GM10266 (cell line): ENCODE results near the gene PPT2.
"Not testable (repeated sequence)": the region's sequence is repeated elsewhere in the genome, so short reads cannot be mapped to it uniquely, and the experiment has no call there.

Experiments used
- DNase-seq: peaks from one replicate; pipeline ENCODE4 v3.0.0; 2012; ENCODE audit errors: extremely low spot score
- TF ChIP-seq, protein P1 (sequence below): IDR thresholded peaks from 2 replicates; pipeline ENCODE4 v1.5.1; 2012; ENCODE audit warnings: mild to moderate bottlenecking, low read depth; ENCODE audit not compliant: control insufficient read depth, insufficient read depth; ENCODE audit errors: missing control alignments

Gene PPT2

DNA sequence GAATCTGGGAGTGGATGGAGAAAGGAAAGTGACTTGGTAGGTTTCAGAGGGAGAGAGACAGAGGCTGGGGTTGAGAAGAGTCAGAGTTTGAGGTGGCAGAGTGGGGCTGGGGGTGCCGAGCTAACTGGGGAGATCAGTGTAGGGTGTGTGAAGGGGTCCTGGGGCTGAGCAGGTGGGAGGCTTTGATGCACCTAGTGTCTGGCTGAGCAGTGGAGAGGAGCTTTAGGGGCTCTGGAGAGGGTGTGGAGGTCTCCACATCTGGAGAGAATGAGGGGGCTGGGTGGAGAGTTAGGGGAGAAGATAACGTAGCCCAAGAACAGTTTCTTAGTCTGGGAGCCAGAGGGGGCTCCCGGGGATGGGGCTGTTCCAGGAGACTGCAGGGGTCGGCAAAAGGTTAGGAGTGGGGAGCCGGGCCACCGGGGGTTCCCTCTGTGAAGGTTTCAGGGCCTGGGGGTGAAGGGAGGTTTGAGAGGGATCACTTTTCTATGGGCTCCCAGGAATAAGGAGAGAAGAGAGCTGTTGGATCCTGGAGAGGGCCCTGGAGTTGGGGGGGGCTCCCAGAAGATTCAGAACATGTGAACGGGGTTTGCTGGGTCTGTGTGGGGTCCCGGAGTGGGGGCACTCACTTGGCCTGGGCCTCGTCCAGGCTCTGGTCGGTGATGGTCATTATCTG, 35.3 kb downstream of the PPT2 start:
- TF ChIP-seq, protein P1, sequence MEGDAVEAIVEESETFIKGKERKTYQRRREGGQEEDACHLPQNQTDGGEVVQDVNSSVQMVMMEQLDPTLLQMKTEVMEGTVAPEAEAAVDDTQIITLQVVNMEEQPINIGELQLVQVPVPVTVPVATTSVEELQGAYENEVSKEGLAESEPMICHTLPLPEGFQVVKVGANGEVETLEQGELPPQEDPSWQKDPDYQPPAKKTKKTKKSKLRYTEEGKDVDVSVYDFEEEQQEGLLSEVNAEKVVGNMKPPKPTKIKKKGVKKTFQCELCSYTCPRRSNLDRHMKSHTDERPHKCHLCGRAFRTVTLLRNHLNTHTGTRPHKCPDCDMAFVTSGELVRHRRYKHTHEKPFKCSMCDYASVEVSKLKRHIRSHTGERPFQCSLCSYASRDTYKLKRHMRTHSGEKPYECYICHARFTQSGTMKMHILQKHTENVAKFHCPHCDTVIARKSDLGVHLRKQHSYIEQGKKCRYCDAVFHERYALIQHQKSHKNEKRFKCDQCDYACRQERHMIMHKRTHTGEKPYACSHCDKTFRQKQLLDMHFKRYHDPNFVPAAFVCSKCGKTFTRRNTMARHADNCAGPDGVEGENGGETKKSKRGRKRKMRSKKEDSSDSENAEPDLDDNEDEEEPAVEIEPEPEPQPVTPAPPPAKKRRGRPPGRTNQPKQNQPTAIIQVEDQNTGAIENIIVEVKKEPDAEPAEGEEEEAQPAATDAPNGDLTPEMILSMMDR, result no peak
- DNase-seq, result no peak

DNA sequence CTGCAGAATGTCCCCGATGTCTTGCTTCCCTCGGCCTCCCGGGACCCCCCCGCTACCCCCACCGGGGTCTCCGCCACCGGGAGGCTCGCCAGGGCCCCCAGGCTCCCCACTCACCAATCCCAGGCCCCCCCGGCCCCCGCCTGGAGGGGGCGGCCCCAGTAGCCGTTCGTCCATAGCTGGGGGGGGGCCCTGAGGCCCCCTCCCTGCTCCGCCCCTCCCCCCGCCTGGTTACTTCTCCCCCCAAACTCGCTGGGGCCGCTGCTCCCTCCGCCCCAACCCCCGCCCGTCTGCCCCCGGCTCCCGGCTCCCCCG, 35.8 kb downstream of the PPT2 start:
- TF ChIP-seq, protein P1, result no peak
- DNase-seq, result no peak

DNA sequence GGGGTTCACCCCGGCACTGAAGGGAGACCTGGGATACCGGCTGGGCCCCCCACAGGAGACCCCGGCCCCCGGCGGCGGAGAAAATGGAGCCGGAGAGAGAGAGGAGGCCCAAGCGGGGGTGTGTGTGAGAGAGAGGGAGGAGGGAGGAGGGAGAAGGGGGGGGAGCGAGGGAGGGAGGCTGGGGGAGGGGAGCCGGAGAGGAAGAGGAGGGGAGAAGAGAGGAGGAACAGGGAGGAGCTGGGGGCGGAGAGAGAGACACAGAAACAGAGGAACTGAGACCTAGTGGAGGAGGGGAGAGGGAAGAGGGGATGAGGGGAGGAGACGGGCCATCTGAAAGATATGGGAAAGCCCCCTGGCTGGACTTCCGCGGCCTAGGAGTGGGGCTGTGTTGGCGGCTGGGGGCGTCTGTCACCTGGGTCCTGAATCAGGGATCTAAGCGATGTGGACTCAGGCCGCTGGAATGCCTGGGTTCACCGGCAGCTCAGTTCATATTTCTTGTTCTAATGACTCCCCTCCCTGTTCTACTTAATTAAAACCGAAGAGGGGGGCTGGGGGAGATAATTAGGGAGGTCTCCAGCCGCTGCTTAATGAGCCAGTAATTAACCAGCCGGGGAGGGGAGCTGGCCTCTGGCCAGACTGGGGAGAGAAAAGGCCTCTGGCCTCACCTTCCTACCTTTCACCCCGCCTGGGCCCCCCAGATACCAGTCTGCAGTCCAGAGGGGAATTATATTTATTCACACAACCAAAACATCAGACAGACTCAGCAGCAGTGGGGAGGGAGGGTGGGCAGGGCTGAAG, 36.3 kb downstream of the PPT2 start, which contains the start of gene PBX2:
Gene PBX2, minus strand, starts transcription at position 149 of the 798 bp plus-strand sequence. CDS start 287 bp downstream, outside the sequence.
- TF ChIP-seq, protein P1, result no peak

DNA sequence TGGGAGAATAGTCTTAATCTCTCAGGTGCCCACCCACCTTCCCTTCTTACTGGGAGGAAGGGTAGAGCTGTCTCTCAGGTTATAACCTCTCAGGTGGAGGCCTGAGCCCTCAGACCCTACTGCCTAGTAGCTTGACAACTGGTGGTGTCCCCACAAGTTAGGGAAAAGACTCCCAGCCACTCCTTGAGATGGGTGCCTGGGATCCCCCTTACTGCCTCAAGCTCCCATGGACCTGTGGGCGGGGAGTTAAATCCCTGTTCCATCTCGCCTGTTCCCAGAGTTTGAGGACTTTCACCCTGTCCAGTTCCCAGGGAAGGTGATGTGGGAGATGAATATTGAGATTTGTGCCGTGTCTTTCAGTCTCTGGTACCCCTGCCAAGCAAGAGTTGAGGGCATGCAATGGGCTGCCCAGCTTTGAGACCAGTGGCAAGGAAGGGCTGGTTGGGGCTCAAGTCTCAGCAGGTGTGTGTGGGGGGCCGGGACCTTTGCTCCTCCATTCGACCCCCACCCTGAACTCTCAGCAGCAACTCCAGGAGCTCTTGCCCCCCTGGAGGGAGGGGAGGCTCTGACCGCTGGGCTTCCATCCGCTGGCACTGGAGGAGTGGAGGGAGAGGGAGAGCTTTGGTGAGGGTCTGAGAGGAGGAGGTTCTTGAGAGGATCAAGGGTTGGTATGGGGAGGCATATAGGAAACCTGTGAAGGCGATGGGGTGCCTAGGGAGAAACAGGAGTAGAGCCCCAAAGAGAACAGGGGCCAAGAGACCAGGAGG, 37.2 kb downstream of the PPT2 start:
- no peak for DNase-seq
- TF ChIP-seq, protein P1, result no peak

More for the DNA sequence above, 36.3 kb downstream of the PPT2 start, which contains the start of gene PBX2:
- DNase-seq, result peak; percentile 86

DNA sequence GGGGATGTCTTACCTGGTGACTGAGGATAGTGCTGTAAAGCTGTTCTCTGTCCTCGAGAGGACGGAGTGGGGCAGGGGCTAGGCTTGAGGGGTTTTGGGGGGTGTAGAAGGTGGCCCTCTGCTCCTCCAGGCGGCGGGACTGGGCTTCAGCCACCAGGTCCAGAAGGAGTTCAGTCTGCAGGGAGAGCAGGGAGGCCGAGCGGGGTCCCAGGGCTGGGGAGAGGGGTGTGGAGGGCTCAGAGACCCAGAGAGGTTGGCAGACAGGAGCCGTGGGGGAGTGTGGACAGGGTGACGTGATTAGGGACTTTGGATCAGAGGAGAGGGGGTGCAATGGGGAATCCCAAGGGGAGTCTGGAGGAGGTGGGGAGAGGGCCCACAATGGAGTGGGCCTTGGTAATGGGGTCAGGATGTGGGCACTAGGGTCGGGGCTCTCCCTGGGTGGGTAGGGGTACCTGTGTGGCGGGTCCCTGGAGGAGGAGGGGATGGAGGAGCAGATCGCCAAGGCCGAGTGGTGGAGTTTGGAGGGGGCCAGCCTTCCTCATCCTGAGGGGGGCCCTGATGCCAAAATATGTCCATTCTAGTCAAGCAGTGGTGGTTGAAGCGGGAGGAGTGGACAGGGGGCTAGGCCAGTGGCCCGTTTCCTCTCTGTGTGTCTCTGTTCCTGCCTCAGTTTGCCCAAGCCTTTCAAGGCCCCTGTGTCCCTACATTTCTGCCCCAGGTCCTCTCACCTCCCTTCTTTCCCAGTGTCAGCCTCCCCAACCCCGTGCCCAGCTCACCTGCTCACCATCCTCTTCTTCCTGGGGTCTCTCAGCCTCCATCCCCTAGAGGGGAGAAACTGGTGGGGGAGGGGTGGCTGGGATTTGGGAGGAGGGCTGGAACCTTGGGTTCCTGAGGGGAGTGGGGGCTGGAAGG, 38.0 kb downstream of the PPT2 start:
- no peak for DNase-seq
- TF ChIP-seq, protein P1, result no peak

DNA sequence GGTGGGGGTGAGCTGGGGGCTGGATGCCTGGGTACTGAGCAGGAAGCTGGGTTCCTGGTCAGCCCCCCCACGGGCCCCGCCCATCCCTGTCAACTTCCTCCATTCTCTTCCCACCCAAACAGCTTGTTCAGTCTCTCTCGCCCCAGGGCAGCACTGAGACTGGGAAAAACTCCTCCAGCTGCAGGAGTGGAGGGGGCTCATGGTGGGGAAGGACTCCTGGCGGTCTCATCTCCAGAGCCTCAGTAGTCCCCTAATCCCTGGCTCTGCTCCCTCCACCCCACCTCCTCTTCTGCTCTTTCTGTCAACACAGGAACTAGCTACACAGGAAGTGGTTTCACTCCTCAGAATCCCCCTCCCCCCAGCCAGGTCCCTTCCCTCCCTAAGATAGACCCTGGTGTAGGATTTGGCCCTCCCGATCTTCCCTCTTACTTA, 38.7 kb downstream of the PPT2 start, which contains the start of gene GPSM3:
Gene GPSM3, minus strand, starts transcription at position 36 of the 432 bp plus-strand sequence. CDS start 130 bp downstream, outside the sequence.
- DNase-seq, result no peak
- TF ChIP-seq, protein P1, result no peak

DNA sequence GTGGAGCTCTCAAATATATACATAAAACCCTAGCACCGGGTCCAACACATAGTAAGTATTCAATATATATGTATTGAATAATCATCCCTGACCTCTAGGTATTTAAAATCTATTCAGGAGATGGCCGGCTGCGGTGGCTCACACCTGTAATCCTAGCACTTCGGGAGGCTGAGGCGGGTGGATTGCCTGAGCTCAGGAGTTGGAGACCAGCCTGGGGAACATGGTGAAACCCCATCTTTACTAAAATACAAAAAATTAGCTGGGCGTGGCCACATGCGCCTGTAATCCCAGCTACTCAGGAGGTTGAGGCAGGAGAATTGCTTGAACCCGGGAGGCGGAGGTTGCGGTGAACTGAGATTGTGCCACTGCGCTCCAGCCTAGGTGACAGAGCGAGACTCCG, 39.2 kb downstream of the PPT2 start:
- not testable (repeated sequence) for DNase-seq
